Kidney (tissue), 14 donors: ENCODE measurements around the gene EIF4A2. TPM values are rescaled to one million over a fixed set of nuclear protein-coding genes. Genes with fewer than 3 reads are reported as not detected.

ENCODE experiments used
- DNase-seq, 5 donors: peaks; one replicate each; pipeline ENCODE4 v3.0.0-alpha.2; 2013 to 2020
- FAIRE-seq: peaks from 2 replicates; lab custom pipeline; 2012; peaks lifted over from hg19 to GRCh38; lab: Jason Lieb, UNC
- H3K27ac ChIP-seq, 2 donors: one replicate each; pipeline ENCODE4 v1.7.0; 2013; ENCODE audit warnings: low read depth in 2 of 2, low read length in 2 of 2, inconsistent platforms in 1 of 2
- H3K27me3 ChIP-seq: one replicate; pipeline ENCODE4 v1.7.1; 2013; ENCODE audit warnings: low read length, inconsistent platforms; ENCODE audit not compliant: control insufficient read depth, insufficient read depth
- H3K36me3 ChIP-seq, 3 donors: one replicate each; pipeline versions ENCODE4 v1.7.0 to v1.7.1; 2013; ENCODE audit warnings: low read length in 3 of 3, control low read depth in 1 of 3, inconsistent platforms in 1 of 3; ENCODE audit not compliant: insufficient read depth in 3 of 3, control insufficient read depth in 2 of 3
- H3K4me1 ChIP-seq, 3 donors: one replicate each; pipeline versions ENCODE4 v1.7.0 to v1.7.1; 2013; ENCODE audit warnings: low read length in 3 of 3, inconsistent platforms in 1 of 3, low read depth in 1 of 3; ENCODE audit not compliant: control insufficient read depth in 2 of 3, insufficient read depth in 2 of 3
- H3K4me3 ChIP-seq, 3 donors: one replicate each; pipeline versions ENCODE4 v1.7.0 to v1.8.1; 2013; ENCODE audit warnings: low read length in 3 of 3, control low read depth in 1 of 3, inconsistent platforms in 1 of 3
- H3K9ac ChIP-seq, 3 donors: one replicate each; pipeline versions ENCODE4 v1.7.0 to v1.7.1; 2013; ENCODE audit warnings: low read length in 3 of 3, control low read depth in 1 of 3, inconsistent platforms in 1 of 3
- H3K9me3 ChIP-seq, 3 donors: one replicate each; pipeline versions ENCODE4 v1.7.0 to v1.7.1; 2013; ENCODE audit warnings: low read length in 3 of 3, control low read depth in 1 of 3, inconsistent platforms in 1 of 3; ENCODE audit not compliant: control insufficient read depth in 2 of 3, insufficient read depth in 1 of 3
- CTCF ChIP-seq: IDR thresholded peaks from 3 replicates; pipeline ENCODE4 v1.5.1; 2012; ENCODE audit warnings: mild to moderate bottlenecking, moderate library complexity, borderline replicate concordance; ENCODE audit not compliant: insufficient read depth; ENCODE audit errors: extremely low read depth
- intact Hi-C: fragments of 100-400 bp; cut with DNase I; formaldehyde crosslinking; loops from one replicate; pipeline ENCODE4 v1.11.1; 2022
- polyA plus RNA-seq: library from polyadenylated mRNA; stranded (reverse); fragments of 350-450 nt; fragmentation: Illumina TruSeq; extraction: RNeasy Lipid Tissue Mini Kit (QIAGEN cat#74804); gene quantifications from one replicate; pipeline ENCODE4 v1.2.3, GENCODE V29; 2014; ENCODE audit warnings: low read depth, low replicate concordance; ENCODE audit not compliant: insufficient read depth
- total RNA-seq: library from RNA; stranded (reverse); fragmentation: NEBNext Ultra II Directional; extraction: Animal tissue kit (Norgen Biotek cat#: 25700); gene quantifications from one replicate; pipeline ENCODE4 v1.2.1, GENCODE V29; 2021
- donor health status: control.
- donor health status: control.
- donor health status: control.
- donor health status: control.
- donor health status: control.
- donor health status: DM: yes; HTN: yes; CAD: no.
- donor health status: Normal renal cell carcinoma (clear cell type).

Gene EIF4A2
- total and polyA plus RNA-seq, 2 donors from 2014 or later: 310 to 333 TPM

DNA sequence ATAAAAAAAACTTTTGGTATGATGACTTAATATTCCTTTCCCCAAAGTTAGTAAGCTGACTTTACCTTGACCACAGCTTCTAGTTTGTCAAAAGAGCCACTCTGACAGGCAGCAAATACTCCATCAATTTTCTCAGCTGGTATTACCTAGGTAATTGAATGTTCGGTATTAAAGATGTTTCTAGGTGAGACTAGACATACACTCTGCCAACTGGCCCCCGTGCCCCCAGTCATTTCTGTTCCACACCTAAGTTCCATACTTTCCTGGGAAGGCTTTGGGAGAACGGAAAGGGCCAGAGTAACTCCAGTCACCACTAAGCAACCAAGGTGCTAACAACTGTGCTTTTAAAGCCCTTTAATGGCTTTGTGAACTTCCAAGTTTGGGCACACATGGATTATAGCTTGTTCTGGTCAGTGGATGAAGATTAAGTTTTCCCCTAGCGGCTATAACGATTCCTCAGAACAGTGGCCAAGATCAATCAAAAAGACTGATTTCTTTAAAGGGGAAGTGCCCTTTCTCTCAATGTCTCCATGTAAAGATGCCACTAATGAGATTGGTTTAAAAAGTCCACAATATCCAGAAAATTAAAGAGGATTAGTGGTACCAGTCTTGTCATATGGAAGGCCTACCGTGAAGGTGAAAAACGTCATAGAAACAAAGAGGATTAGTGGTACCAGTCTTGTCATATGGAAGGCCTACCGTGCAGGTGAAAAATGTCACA is 7.0 kb downstream of the EIF4A2 start:
- Histone ChIP-seq H3K4me3 (no peak overlapping the region), H3K4me1 (peaks cover 8 to 24% (median 16%) of the 10 kb centered on the region in 3 donors), H3K9ac (no peak overlapping the region), H3K36me3 (peaks cover 35 to 43% (median 36%) of the 10 kb centered on the region in 3 donors), H3K9me3 (no peaks in the 10 kb centered on the region), H3K27ac (no peak overlapping the region), H3K27me3 (no peaks in the 10 kb centered on the region)
- FAIRE-seq (no peak), DNase-seq (no peak)
- no peak for TF ChIP-seq CTCF
- intact Hi-C loops: no loop called here

DNA sequence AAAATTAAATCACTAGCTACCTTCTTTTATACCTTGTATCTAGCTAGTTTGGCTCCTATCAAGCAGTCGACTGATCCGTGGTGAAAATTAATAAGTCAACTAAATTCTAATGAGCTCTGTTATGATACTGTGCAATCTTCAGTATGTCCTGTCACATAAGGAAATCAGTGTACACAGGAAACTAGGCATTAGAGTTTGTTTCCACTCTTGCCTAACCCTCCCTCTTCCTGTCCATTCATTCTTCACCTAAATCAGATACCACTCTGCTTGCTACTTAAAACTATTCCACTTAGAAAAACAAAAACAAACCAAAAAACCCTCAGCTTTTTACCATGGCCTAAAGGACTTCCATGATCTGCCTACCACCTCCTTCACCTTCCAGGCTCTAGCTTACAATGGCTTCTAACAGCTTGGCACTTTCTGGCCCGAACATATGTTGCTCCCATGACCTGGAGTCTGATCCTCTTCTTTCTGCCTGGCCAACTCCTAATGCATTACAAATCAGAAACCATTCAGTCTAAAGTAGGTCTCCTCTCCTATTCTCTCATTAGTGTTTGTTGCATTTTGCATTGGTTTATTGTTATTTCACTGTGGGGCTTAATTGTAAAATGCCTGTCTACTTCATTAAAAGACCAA is 15.0 kb downstream of the EIF4A2 start:
- Histone ChIP-seq H3K4me1 (no peaks in the 10 kb centered on the region), H3K9me3 (no peaks in the 10 kb centered on the region), H3K9ac (no peak overlapping the region), H3K4me3 (no peak overlapping the region), H3K27ac (no peak overlapping the region), H3K36me3 (peaks cover 4 to 6% (median 6%) of the 10 kb centered on the region in 3 donors), H3K27me3 (no peaks in the 10 kb centered on the region)
- no peak for TF ChIP-seq CTCF
- FAIRE-seq (no peak), DNase-seq (no peak)
- intact Hi-C loops: no loop called here

DNA sequence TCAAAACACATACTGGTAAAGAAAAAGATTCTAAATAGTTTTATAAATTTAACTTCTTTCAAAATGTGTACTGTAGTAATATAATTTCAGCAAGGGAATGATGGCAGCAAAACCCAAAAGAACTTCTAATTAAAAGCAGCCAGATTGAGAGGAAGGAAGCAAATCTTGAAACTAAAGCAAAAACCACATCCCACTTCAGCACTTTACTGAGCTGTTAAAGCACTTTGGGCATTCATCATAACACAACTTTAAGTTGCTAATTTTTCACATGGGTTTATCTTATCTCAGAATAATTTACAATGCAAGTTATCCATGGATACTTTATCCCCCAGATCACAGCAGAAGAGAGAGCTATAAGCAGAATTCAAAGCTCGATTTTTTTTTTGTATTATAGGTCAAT is 16.9 kb downstream of the EIF4A2 start:
- H3K4me1 ChIP-seq: no peaks in the 10 kb centered on the region
- DNase-seq (no peak), FAIRE-seq (no peak)
- intact Hi-C loops: no loop called here
- no peak overlapping the region for H3K27ac ChIP-seq
- H3K9ac ChIP-seq: no peak overlapping the region
- H3K9me3 ChIP-seq: no peaks in the 10 kb centered on the region
- no peak overlapping the region for H3K4me3 ChIP-seq
- H3K36me3 ChIP-seq: peaks cover 0 to 6% (median 6%) of the 10 kb centered on the region in 3 donors
- no peaks in the 10 kb centered on the region for H3K27me3 ChIP-seq
- TF ChIP-seq CTCF: no peak
